HG02759 (cell line): ENCODE measurements around the gene FERMT2.
"Not testable (repeated sequence)": the region's sequence is repeated elsewhere in the genome, so short reads cannot be mapped to it uniquely, and the experiment has no call there.

ENCODE experiments used
- ATAC-seq: cut with Tn5 transposase; IDR thresholded peaks from one replicate; pipeline ENCODE4 v1.9.1; 2021; ENCODE audit warnings: mild to moderate bottlenecking, moderate library complexity; ENCODE audit not compliant: unreplicated experiment

The FERMT2 gene

DNA sequence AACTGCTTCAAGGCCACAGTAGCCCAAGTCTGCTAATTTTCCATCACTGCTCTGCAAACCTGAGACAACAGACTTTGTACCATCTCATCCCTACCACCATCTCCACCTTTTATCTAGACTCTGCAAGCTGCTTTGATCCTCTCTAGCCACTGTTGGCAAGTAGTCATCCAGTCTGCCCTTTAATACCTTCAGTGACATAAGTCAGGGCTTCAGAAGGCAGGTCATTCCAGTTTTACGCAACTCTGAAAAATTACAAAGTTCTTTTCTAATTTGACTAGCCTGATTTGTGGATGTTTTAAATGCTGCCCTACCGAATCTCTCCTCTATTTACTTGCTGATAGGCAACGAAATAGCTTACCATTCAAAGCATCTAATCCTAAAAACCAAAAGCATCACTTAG, 2.8 kb downstream of the FERMT2 start:
- no peak for ATAC-seq

GRCh38 chr14:52944254-52944653, 6.6 kb downstream of the FERMT2 start:
- ATAC-seq, result no peak

GRCh38 chr14:52939427-52939826, 11.4 kb downstream of the FERMT2 start:
- ATAC-seq, result no peak

DNA sequence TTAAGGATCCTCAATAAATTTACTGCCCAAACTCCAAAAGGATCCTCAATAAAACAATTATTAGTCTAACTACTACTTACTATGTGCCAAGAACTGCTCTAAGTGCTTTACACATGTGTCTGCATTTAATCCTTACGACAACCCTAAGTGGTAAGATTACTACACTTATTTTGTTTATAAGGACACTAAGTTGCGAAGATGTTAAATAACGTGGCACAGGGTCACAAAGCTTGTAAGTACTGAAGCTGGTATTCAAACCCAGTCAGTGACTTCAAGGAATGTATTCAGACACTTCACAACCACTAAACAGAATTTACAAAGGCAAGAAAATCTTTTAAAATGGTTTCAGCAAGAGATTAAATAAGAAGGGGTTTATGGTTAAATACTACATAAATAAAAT, 13.0 kb downstream of the FERMT2 start:
- no peak for ATAC-seq

DNA sequence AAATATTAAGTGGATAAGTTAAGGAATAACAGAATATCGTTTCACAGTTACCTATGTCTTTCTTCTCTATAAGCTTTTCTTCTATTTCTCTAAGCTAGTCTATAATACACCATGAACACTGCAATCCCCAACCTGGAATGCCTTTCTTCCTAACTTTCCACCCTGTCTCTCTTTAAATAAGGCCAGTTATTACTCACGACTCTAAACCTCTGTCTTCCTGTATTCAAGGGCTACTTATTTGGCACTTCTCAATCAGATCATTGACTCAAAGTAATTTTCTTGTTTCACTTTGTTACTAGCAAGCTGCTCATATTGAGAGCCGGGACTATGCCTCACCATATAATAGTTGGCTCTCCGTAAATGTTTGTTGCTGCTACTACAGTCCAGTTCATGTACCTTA, 13.5 kb downstream of the FERMT2 start:
- ATAC-seq, result no peak

- no peak for ATAC-seq
Observed at GRCh38 chr14:52936437-52936836, 14.4 kb downstream of the FERMT2 start.

DNA sequence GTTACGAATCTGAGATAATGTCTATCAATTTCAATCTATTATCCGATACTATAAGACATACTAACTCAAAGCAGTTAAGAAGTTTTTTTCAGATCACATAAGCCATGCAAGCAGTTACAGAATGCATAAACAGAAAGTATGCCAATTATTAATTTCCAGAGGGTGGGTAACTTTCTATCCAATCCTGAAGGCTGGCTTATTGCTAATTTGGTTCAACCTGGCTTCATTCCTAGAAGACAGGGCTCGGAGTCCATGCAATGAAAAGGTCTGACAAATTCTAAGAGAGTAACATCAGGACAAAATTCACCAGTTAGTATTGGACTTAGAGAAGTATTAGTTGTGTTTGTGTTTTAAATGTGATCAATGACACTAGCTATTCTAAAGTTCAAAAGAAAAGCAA, 15.0 kb downstream of the FERMT2 start:
- ATAC-seq, result no peak

DNA sequence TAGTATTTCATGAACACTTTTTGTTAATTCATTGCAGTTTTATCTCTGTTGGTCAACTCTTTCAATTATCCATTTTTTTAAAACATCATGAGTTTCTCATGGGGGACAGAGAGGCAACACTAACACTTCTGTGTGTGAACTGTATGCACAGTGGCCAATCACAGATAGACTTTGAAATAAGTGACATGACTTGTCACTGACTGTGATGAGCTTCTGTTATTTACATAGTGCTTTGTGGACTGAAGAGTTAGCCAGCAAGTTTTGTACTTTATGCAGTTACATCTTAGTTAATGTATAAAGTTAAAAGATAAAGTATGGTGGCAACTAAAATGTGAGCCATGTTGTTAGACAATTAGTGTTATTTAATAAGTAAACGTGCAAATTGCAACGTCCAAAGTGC, 16.1 kb downstream of the FERMT2 start:
- ATAC-seq, result no peak

GRCh38 chr14:52929192-52929807, 21.6 kb downstream of the FERMT2 start:
- ATAC-seq, result no peak

GRCh38 chr14:52926953-52927352, 23.9 kb downstream of the FERMT2 start:
- ATAC-seq, result no peak

DNA sequence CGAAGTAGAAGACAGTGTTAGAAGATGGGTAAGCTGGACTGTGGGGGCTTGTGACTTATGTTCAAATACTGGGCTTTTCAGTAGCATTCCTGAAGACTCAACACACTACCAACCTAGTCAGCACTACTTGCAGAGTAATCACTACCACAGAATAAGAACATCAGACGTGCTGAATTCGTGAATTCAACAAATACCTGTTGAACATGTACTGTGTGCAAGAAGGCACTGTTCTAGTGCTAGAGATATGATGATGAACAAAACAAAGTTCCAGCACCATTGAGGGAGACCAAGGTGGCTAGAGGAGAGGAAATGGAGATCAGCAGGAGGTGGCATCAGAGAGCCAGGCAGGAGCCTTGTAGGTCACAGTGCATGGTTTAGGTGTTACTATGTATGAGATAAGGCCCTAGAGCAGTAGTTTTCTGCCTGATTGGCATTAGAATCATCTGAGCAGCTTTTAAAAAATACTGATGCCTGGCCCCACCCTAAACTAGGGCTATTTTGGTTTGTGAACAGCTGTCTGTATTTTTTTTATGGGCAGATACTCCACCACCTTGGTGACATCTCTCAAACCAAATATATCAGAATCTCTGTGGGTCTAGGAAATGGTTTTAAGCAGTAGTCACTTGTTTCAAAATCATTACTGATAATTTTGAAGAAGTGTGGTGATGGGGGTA, 26.8 kb downstream of the FERMT2 start:
- no peak for ATAC-seq

DNA sequence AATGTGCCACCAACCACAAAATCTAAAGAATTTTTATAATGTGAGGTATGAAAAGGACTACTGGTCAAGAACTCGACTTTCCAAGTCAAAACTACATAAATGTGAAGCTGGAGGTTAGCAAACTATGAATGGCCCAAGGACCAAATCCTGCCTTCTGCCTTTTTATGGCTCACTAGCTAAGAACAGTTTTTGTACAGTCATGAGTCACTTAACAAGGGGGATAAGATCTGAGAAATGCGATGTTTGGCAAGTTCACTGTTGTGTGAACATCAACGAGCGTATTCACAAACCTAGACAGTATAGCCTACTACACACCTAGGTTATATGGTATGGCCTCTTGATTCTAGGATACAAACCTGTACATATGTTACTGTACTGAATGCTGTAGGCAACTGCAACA, 28.2 kb downstream of the FERMT2 start:
- no peak for ATAC-seq

DNA sequence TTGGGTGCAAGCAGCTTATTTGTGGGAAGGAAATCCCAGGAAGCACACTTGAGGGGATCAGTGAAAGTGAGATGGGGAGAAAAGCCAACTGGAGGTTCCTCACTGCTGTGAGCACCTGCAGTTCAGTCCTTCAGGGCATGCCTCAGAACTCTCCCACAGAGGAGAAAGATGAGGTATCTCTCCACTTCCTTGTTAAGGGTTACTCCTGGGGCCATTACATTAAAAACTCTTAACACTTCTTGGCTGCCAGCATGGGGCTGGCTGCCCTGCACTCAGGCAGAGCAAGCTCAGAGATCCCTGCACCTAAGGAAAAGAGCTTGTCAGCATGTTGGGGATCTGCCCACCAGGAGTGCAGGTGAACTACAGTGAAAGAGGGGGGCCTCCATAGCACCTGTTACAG, 28.8 kb downstream of the FERMT2 start:
- no peak for ATAC-seq

DNA sequence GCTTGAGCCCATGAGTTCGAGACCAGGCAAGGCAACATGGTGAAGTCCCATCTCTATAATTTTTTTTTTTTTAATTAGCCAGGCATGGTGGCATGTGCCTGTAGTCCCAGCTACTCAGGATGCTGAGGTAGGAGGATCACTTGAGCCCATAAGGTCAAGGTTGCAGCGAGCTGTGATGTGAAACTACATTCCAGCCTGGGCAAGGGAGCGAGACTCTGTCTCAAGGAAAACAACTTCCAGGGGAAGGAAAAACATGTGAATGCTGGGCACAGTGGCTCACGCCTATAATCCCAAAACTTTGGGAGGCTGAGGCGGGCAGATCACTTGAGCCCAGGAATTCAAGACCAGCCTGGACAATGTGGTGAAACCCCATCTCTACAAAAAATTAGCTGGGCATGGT, 30.4 kb downstream of the FERMT2 start:
- not testable (repeated sequence) for ATAC-seq

GRCh38 chr14:52919971-52920370, 30.9 kb downstream of the FERMT2 start:
- ATAC-seq, result no peak

DNA sequence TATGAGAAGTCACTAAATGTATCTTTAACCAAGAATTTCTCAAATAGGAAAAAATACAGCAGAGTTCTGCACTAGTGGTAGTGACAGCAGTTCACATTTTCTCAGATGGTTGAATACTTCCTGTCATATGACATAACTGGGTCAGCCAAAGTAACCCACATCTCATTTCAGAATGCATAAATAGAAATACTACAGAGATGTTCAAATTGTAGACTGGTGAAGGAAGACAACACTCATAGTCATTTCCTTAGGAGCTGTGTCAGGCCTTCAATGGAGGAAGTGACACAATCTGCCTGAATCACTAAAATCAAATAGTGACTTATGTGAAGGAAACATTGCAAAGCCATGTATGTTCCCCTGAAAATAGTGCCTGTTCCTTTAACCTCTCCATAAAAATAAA, 32.4 kb downstream of the FERMT2 start:
- ATAC-seq, result peak; percentile 86

GRCh38 chr14:52917735-52918134, 33.1 kb downstream of the FERMT2 start:
- ATAC-seq, result no peak

DNA sequence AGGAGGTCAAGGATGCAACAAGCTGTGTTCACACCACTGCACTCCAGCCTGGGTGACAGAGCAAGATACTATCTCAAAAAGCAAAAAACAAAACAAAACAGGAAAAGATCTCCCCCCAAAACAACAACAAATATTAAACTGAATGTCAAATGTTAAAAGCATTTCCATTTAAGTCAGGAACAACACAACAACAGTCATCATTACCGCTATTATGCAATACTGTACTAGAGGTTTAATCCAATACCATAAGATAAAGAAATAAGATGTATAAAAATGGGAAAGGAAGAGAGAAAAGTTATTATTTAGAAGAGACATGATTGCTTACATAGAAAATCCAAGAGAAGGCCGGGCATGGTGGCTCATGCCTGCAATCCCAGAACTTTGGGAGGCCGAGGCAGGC, 36.6 kb downstream of the FERMT2 start:
- ATAC-seq, result no peak

GRCh38 chr14:52913271-52913670, 37.6 kb downstream of the FERMT2 start:
- ATAC-seq, result no peak

DNA sequence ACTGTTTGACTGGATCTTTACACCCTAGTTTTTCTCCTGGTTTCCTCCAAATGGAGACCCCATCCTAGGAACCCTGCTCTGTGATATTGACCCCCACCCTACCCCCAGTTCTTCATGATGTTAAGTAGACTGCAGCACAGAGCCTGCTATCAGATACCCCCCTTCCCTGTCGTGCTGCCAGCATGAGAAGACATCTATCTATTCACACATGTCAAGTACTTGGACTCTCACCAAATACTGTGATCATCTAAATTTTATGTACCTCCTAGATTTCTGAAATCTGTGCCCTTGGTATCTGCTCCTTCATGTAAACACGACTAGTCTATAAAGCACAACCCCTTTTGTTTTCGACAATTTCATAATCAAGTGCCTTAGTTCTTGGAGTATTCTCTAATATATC, 38.9 kb downstream of the FERMT2 start:
- ATAC-seq, result no peak

GRCh38 chr14:52910572-52910971, 40.3 kb downstream of the FERMT2 start:
- ATAC-seq, result no peak

DNA sequence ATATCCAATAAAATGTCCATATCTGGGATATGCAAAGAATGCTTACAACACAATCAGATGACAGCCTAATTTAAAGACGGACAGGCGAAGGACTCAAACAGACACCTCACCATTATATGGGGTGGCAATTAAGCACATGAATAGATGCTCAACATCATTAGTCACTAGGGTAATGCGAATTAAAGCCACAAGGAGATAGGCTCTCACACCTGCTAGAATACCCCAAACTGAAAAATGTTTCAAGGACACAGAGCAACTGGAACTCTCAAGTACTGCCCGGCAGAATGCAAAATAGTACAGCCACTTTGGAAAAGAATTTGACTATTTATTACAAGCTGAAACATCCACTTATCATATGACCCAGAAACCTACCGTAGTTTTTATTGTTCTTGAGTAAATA, 42.9 kb downstream of the FERMT2 start:
- ATAC-seq, result no peak

DNA sequence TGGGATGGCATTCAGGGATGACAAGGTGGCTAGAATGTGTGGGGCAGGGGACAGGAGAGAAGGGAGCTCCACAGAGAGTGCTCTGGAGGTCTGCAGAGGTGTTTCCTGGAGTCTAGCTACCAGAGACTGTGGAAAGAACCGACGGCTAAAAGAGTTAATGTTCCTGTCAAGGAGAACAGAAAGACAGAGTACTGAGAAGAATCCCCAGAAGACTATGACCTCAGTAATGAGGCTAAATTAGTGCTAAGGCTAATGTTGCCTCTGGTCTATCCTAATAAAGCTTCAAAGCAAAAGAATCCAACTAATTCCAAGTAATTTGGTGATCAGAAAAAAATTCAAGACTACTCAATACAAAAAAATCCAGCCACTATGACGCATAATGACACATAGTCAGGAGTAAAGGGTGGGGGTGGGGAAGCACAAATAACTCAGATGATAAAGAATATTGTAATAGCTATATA, 44.7 kb downstream of the FERMT2 start:
- no peak for ATAC-seq
